Activated CD4-positive, alpha-beta T cell treated with anti-CD3 and anti-CD28 coated beads, Interleukin-2, amount 10 ng/mL, durations not matched to agents 24 days and 14 days (primary cell): Measurements from ENCODE around the gene EVI5L. TPM values are rescaled to one million over a fixed set of nuclear protein-coding genes. Genes with fewer than 3 reads are reported as not detected.

Source experiments
- DNase-seq: peaks from one replicate; pipeline ENCODE4 v3.0.0; 2022
- H3K27ac Mint-ChIP-seq: one replicate; pipeline ENCODE4 v1.8.0; 2022; ENCODE audit warnings: mild to moderate bottlenecking, mixed read lengths
- H3K27me3 Mint-ChIP-seq: one replicate; pipeline ENCODE4 v1.8.0; 2022; ENCODE audit warnings: mixed read lengths
- H3K36me3 Mint-ChIP-seq: one replicate; pipeline ENCODE4 v1.8.0; 2022; ENCODE audit warnings: low read depth, mild to moderate bottlenecking, mixed read lengths
- H3K4me1 Mint-ChIP-seq: one replicate; pipeline ENCODE4 v1.8.0; 2021; ENCODE audit warnings: mixed read lengths
- H3K4me3 Mint-ChIP-seq: one replicate; pipeline ENCODE4 v1.8.0; 2022; ENCODE audit warnings: mild to moderate bottlenecking, moderate library complexity, mixed read lengths
- H3K9me3 Mint-ChIP-seq: one replicate; pipeline ENCODE4 v1.8.0; 2021; ENCODE audit warnings: mixed read lengths
- intact Hi-C: fragments of 100-400 bp; cut with micrococcal nuclease; formaldehyde crosslinking; loops from one replicate; pipeline ENCODE4 v1.15.1; 2023
- total RNA-seq: library from RNA; stranded (reverse); gene quantifications from 2 replicates; pipeline ENCODE4 v1.2.3, GENCODE V29; 2022

Gene EVI5L
- total RNA-seq, 1 donor from 2014 or later, result 4.3 TPM

- Mint-ChIP-seq H3K36me3 (no peaks in the 10 kb centered on the region), H3K4me1 (no peaks in the 10 kb centered on the region), H3K4me3 (no peak overlapping the region), H3K27me3 (no peaks in the 10 kb centered on the region), H3K27ac (no peak overlapping the region), H3K9me3 (no peaks in the 10 kb centered on the region)
- intact Hi-C loops, result no loop called here
- DNase-seq, result no peak
These were observed 14.4 kb downstream of the EVI5L start for GRCh38 chr19:7844405-7844804.

GRCh38 chr19:7844951-7845350 is 14.9 kb downstream of the EVI5L start:
- intact Hi-C loops, result no loop called here
- Mint-ChIP-seq H3K27me3 (no peaks in the 10 kb centered on the region), H3K9me3 (no peaks in the 10 kb centered on the region), H3K4me1 (no peaks in the 10 kb centered on the region), H3K27ac (no peak overlapping the region), H3K36me3 (no peaks in the 10 kb centered on the region), H3K4me3 (no peak overlapping the region)
- no peak for DNase-seq

GRCh38 chr19:7845390-7846154 is 15.6 kb downstream of the EVI5L start:
- Mint-ChIP-seq H3K4me1 (no peaks in the 10 kb centered on the region), H3K27ac (no peak overlapping the region), H3K27me3 (no peaks in the 10 kb centered on the region), H3K4me3 (no peak overlapping the region), H3K36me3 (no peaks in the 10 kb centered on the region), H3K9me3 (no peaks in the 10 kb centered on the region)
- DNase-seq, result no peak
- intact Hi-C loops, result no loop called here

- H3K27ac Mint-ChIP-seq, result no peak overlapping the region
- no peaks in the 10 kb centered on the region for H3K27me3 Mint-ChIP-seq
- H3K4me3 Mint-ChIP-seq, result no peak overlapping the region
- intact Hi-C loops, result no loop called here
- no peaks in the 10 kb centered on the region for H3K9me3 Mint-ChIP-seq
- no peak for DNase-seq
- no peaks in the 10 kb centered on the region for H3K4me1 Mint-ChIP-seq
- no peaks in the 10 kb centered on the region for H3K36me3 Mint-ChIP-seq
These were observed 16.2 kb downstream of the EVI5L start for GRCh38 chr19:7846155-7846646.

- Mint-ChIP-seq H3K4me3 (no peak overlapping the region), H3K27me3 (no peaks in the 10 kb centered on the region), H3K27ac (no peak overlapping the region), H3K36me3 (no peaks in the 10 kb centered on the region), H3K4me1 (no peaks in the 10 kb centered on the region), H3K9me3 (no peaks in the 10 kb centered on the region)
- DNase-seq, result no peak
- intact Hi-C loops, result no loop called here
These were observed 17.6 kb downstream of the EVI5L start for GRCh38 chr19:7847664-7848063.

GRCh38 chr19:7848779-7849457 is 18.9 kb downstream of the EVI5L start:
- H3K36me3 Mint-ChIP-seq, result no peaks in the 10 kb centered on the region
- no peak overlapping the region for H3K4me3 Mint-ChIP-seq
- intact Hi-C loops, result no loop called here
- no peaks in the 10 kb centered on the region for H3K27me3 Mint-ChIP-seq
- H3K9me3 Mint-ChIP-seq, result no peaks in the 10 kb centered on the region
- no peak overlapping the region for H3K27ac Mint-ChIP-seq
- peaks cover 5% of the 10 kb centered on the region for H3K4me1 Mint-ChIP-seq
- DNase-seq, result no peak

- no peak overlapping the region for H3K27ac Mint-ChIP-seq
- peaks cover 5% of the 10 kb centered on the region for H3K4me1 Mint-ChIP-seq
- no peaks in the 10 kb centered on the region for H3K9me3 Mint-ChIP-seq
- H3K4me3 Mint-ChIP-seq, result no peak overlapping the region
- H3K36me3 Mint-ChIP-seq, result no peaks in the 10 kb centered on the region
- no peak for DNase-seq
- intact Hi-C loops, result no loop called here
- no peaks in the 10 kb centered on the region for H3K27me3 Mint-ChIP-seq
These were observed 19.6 kb downstream of the EVI5L start for GRCh38 chr19:7849631-7849999.

- Mint-ChIP-seq H3K4me3 (no peak overlapping the region), H3K36me3 (no peaks in the 10 kb centered on the region), H3K27ac (no peak overlapping the region), H3K27me3 (no peaks in the 10 kb centered on the region), H3K4me1 (peaks cover 5% of the 10 kb centered on the region), H3K9me3 (no peaks in the 10 kb centered on the region)
- no peak for DNase-seq
- intact Hi-C loops, result no loop called here
These were observed 20.2 kb downstream of the EVI5L start for GRCh38 chr19:7850000-7850813.

GRCh38 chr19:7850945-7851622 is 21.1 kb downstream of the EVI5L start:
- Mint-ChIP-seq H3K9me3 (no peaks in the 10 kb centered on the region), H3K27ac (no peak overlapping the region), H3K4me3 (no peak overlapping the region), H3K36me3 (no peaks in the 10 kb centered on the region), H3K4me1 (peaks cover 5% of the 10 kb centered on the region), H3K27me3 (no peaks in the 10 kb centered on the region)
- no peak for DNase-seq
- intact Hi-C loops, result no loop called here

GRCh38 chr19:7851623-7852500 is 21.8 kb downstream of the EVI5L start:
- Mint-ChIP-seq H3K27ac (no peak overlapping the region), H3K27me3 (no peaks in the 10 kb centered on the region), H3K36me3 (no peaks in the 10 kb centered on the region), H3K9me3 (no peaks in the 10 kb centered on the region), H3K4me3 (no peak overlapping the region), H3K4me1 (peaks cover 5% of the 10 kb centered on the region)
- no peak for DNase-seq
- intact Hi-C loops, result no loop called here

GRCh38 chr19:7852851-7853769 is 23.1 kb downstream of the EVI5L start:
- Mint-ChIP-seq H3K27ac (no peak overlapping the region), H3K36me3 (no peaks in the 10 kb centered on the region), H3K27me3 (no peaks in the 10 kb centered on the region), H3K4me3 (no peak overlapping the region), H3K4me1 (peaks cover 5% of the 10 kb centered on the region), H3K9me3 (no peaks in the 10 kb centered on the region)
- peak; percentile 91 for DNase-seq
- intact Hi-C loops, result loop anchor here (1.0 kb wide), 1 partner anchor 68 kb away; no protein-coding TSS in a partner anchor

- H3K9me3 Mint-ChIP-seq, result no peaks in the 10 kb centered on the region
- peaks cover 5% of the 10 kb centered on the region for H3K4me1 Mint-ChIP-seq
- intact Hi-C loops, result loop anchor here (1.0 kb wide), 1 partner anchor 68 kb away; no protein-coding TSS in a partner anchor
- no peak overlapping the region for H3K27ac Mint-ChIP-seq
- H3K4me3 Mint-ChIP-seq, result no peak overlapping the region
- no peak for DNase-seq
- H3K36me3 Mint-ChIP-seq, result no peaks in the 10 kb centered on the region
- H3K27me3 Mint-ChIP-seq, result no peaks in the 10 kb centered on the region
These were observed 23.7 kb downstream of the EVI5L start for GRCh38 chr19:7853770-7854128.
